Measurements from ENCODE around the gene TSTD1. TPM values are rescaled to one million over a fixed set of nuclear protein-coding genes. Genes with fewer than 3 reads are reported as not detected.

TSTD1 gene
- total and polyA plus RNA-seq, 10 of the 15 experiments (the other 5 are each of a cell fraction or from before 2014, with no cell fraction given): 33.3 to 145 (median 89.4) TPM

DNA sequence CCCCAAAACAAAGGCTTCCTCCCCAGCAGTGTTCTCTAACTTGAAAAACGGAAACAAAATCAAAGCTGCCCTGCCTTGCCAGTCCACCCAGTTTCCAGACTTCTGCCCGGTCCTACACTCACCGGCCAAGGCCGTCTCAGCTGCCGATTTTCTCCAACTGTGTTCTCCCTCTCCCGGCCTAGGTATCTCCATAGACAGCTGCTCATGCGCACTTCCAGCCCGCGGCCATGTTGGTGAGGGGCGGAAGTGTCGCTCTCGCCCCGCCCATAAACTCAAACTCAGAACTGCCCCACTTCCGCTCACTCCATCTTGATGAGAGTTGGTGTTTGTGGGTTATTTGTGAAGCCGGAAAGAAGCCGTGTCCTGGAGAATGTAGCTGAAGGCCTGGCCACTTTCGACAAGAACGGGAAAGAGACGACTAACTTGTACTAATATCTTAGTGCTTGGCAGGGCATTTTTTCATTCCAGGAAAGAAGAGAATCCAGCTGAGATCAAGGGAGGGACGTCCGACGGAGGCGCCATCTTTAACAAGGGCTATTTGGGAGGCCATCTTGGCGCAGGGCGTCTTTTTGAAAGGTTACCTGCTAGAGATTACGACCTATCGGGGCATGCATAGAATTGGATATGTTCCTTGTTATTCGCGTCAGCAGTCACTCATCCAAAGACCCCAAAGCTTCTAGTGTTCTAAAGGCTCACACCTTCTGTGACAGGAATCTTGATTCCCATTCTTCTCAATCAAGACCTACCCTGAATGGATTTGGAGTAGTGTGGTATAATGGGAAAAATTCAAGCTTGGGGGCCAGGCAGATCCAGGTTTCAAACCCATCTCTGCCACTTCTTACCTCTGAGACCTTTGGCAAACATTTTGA, 7.2 kb upstream of the TSTD1 start, which contains the start of gene USF1 (continued):
- TF ChIP-seq, protein P1, sequence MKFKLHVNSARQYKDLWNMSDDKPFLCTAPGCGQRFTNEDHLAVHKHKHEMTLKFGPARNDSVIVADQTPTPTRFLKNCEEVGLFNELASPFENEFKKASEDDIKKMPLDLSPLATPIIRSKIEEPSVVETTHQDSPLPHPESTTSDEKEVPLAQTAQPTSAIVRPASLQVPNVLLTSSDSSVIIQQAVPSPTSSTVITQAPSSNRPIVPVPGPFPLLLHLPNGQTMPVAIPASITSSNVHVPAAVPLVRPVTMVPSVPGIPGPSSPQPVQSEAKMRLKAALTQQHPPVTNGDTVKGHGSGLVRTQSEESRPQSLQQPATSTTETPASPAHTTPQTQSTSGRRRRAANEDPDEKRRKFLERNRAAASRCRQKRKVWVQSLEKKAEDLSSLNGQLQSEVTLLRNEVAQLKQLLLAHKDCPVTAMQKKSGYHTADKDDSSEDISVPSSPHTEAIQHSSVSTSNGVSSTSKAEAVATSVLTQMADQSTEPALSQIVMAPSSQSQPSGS (IDR thresholded peaks at IDR 0.05; ENCODE audit: low read length): no peak; the same call in none of the 2 replicates
- TF ChIP-seq ESRRA (IDR thresholded peaks at IDR 0.05; ENCODE audit: low read length) (0 out of 2 replicates have a peak, but pooled peaks have one; percentile 30), MTA2 (IDR thresholded peaks at IDR 0.05; ENCODE audit: low read depth) (no peak), ATF7 (IDR thresholded peaks at IDR 0.05; ENCODE audit: low read depth) (no peak), CREB1 (IDR thresholded peaks at IDR 0.05; ENCODE audit: low read depth) (peak; percentile 84), HDAC2 (IDR thresholded peaks at IDR 0.05) (no peak), CBFB (IDR thresholded peaks at IDR 0.05; ENCODE audit: low read depth) (peak; percentile 77; the same call in 1 of the 2 replicates), ZSCAN29 (IDR thresholded peaks at IDR 0.05) (0 out of 2 replicates have a peak, but pooled peaks have one; percentile 16), STAT3 (IDR thresholded peaks at IDR 0.05; ENCODE audit: low read depth, low read length) (no peak), BCL11A (IDR thresholded peaks at IDR 0.05; ENCODE audit: low read depth, low read length) (no peak), KDM1A (IDR thresholded peaks at IDR 0.05; ENCODE audit: borderline replicate concordance) (no peak), CHD4 (IDR thresholded peaks at IDR 0.05) (no peak), TCF3 (IDR thresholded peaks at IDR 0.05; ENCODE audit: borderline replicate concordance, insufficient read depth, low read depth, low read length) (no peak), RCOR1 (conservative IDR thresholded peaks at IDR 0.05; ENCODE audit: low read depth, low read length) (no peak), SRF (IDR thresholded peaks at IDR 0.05; ENCODE audit: low read depth in 2 of 2, low read length in 2 of 2) (no peak), ZNF622 (IDR thresholded peaks at IDR 0.05) (no peak), TARDBP (IDR thresholded peaks at IDR 0.05; ENCODE audit: borderline replicate concordance) (no peak), IKZF1 (conservative IDR thresholded peaks at IDR 0.05) (peak; percentile 39; the same call in 1 of the 2 replicates), MYC (IDR thresholded peaks at IDR 0.05; ENCODE audit: insufficient read depth, insufficient read length, insufficient replicate concordance, low read length, severe bottlenecking) (no peak), SMAD5 (IDR thresholded peaks at IDR 0.05; ENCODE audit: low read depth) (peak; percentile 94), TCF12 (IDR thresholded peaks at IDR 0.05; ENCODE audit: low read depth, low read length) (no peak), SIN3A (IDR thresholded peaks at IDR 0.05; ENCODE audit: low read depth, low read length) (no peak), YBX1 (IDR thresholded peaks at IDR 0.05) (no peak), ASH2L (IDR thresholded peaks at IDR 0.05; ENCODE audit: borderline replicate concordance, low read depth) (no peak), POU2F2 (IDR thresholded peaks at IDR 0.05; ENCODE audit: borderline replicate concordance, low read depth, low read length) (peak; percentile 37; the same call in 1 of the 3 replicates), SPI1 (IDR thresholded peaks at IDR 0.05; ENCODE audit: borderline replicate concordance, insufficient read depth, low read depth, low read length) (peak; percentile 78), KAT2A (conservative IDR thresholded peaks at IDR 0.05; ENCODE audit: control insufficient read depth, low read depth, low read length) (no peak)
- TF ChIP-seq, protein P2, sequence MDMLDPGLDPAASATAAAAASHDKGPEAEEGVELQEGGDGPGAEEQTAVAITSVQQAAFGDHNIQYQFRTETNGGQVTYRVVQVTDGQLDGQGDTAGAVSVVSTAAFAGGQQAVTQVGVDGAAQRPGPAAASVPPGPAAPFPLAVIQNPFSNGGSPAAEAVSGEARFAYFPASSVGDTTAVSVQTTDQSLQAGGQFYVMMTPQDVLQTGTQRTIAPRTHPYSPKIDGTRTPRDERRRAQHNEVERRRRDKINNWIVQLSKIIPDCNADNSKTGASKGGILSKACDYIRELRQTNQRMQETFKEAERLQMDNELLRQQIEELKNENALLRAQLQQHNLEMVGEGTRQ (IDR thresholded peaks at IDR 0.05; ENCODE audit: borderline replicate concordance, low read depth, low read length): no peak
- TF ChIP-seq, protein P3, sequence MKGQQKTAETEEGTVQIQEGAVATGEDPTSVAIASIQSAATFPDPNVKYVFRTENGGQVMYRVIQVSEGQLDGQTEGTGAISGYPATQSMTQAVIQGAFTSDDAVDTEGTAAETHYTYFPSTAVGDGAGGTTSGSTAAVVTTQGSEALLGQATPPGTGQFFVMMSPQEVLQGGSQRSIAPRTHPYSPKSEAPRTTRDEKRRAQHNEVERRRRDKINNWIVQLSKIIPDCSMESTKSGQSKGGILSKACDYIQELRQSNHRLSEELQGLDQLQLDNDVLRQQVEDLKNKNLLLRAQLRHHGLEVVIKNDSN (IDR thresholded peaks at IDR 0.05; ENCODE audit: borderline replicate concordance, extremely low read length, insufficient read depth, low read depth, low read length): no peak
- TF ChIP-seq, protein P4, sequence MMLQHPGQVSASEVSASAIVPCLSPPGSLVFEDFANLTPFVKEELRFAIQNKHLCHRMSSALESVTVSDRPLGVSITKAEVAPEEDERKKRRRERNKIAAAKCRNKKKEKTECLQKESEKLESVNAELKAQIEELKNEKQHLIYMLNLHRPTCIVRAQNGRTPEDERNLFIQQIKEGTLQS (IDR thresholded peaks at IDR 0.05; ENCODE audit: borderline replicate concordance, extremely low read depth, low read depth, low read length): no peak
